Measurements from ENCODE around the gene SIRT2. TPM values are rescaled to one million over a fixed set of nuclear protein-coding genes. Genes with fewer than 3 reads are reported as not detected.

The SIRT2 gene
- total RNA-seq, 4 donors from 2014 or later = 45.7 to 103 (median 64.9) TPM

GRCh38 chr19:38841787-38842438 is 57.5 kb downstream of the SIRT2 start:
- TF ChIP-seq CTCF (IDR thresholded peaks at IDR 0.05; ENCODE audit: low read depth) = no peak

GRCh38 chr19:38841180-38841766 is 58.1 kb downstream of the SIRT2 start:
- TF ChIP-seq CTCF (IDR thresholded peaks at IDR 0.05; ENCODE audit: low read depth) = no peak

- TF ChIP-seq CTCF (IDR thresholded peaks at IDR 0.05; ENCODE audit: low read depth) = no peak
Measured at GRCh38 chr19:38840583-38840968, 58.8 kb downstream of the SIRT2 start.

GRCh38 chr19:38839816-38840582 is 59.4 kb downstream of the SIRT2 start:
- TF ChIP-seq CTCF (IDR thresholded peaks at IDR 0.05; ENCODE audit: low read depth) = no peak

GRCh38 chr19:38838986-38839761 is 60.2 kb downstream of the SIRT2 start:
- TF ChIP-seq CTCF (IDR thresholded peaks at IDR 0.05; ENCODE audit: low read depth) = no peak

- TF ChIP-seq CTCF (IDR thresholded peaks at IDR 0.05; ENCODE audit: low read depth) = no peak
Measured at GRCh38 chr19:38838208-38838985, 61.0 kb downstream of the SIRT2 start.

Measured in subcutaneous adipose tissue (tissue), 4 donors.